GM19438 (cell line): ENCODE data around the gene GLS.

ENCODE experiments used
- ATAC-seq: cut with Tn5 transposase; IDR thresholded peaks from one replicate; pipeline ENCODE4 v1.9.1; 2021; ENCODE audit warnings: low read depth; ENCODE audit not compliant: unreplicated experiment

GLS gene

DNA sequence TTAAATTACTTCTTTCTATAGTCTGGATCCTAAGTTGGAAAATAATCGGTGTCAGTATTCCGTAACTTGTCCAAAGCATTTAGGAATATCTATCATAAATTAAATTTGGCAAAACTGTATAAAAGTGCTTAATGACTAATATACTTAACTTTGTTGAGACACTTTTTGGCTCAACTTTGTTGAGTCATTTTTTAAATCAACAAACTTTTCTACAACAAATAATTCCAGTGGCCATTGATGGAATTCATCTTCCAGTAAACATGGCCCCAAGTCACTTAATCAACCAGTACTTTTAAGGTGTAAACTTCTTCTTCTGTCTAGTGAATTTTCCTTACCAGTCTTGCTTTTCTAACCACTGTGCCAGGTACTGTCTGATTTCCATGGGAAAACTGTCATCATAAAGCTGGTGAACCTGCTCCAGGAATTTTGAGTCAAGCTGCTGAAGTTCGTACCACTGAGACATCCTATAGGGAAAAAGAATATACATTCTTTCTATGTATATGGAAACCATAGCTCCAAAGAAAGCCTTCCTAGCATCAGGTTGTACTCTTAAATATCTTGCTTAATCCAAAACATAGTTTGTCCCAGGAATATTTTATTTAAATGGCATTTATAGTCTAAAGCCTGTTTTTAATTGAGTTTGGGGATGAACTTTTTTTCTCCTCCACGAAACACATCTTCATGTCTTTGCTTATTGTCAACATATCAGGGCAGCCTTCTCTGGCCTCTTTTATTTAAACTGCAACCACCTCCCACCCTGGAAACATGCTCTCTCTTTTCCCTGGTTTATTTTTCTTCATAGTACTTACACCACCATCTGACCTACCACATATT lies 129.1 kb downstream of the GLS start:
- ATAC-seq = no peak

DNA sequence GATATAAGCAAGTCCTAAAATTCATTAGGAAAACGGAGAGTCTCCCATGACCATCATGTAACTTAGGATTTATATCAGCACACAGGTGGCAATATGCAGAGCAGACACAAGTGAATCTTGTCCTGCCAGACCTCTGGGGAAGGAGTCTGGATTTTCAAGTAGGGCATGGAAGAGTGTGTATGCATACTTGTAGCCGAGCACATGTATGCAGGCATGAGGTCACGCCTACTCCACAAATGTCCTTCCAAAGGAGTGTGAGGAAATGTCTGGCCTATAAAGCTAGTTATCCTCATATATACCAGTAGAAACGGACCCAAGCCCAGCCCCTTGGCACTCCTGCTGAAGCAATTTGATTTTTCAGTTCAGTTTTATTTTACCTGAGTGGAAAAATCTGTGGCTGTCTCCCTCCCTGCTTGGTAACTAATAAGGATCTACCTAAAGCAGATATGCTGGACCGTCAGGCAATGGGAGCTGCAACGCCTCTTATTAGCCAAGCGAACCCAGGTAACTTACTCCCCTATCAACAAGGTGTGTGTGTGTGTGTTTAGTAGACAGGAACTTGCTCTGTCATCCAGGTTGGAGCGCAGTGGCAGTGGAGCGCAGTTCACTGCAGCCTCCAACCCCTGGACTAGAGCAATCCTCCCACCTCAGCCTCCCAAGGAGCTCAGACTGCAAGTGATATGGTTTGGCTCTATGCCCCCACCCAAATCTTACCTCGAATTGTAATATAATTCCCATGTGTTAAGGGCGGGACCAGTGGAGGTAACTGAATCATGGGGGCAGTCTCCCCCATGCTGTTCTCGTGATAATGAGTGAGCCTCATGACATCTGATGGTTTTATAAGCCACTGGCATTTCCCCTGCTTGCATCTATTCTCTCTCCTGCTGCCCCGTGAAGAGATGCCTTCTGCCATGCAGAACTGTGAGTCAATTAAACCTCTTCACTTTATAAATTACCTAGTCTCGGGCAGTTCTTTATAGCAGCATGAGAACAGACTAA lies 130.6 kb downstream of the GLS start:
- no peak for ATAC-seq

DNA sequence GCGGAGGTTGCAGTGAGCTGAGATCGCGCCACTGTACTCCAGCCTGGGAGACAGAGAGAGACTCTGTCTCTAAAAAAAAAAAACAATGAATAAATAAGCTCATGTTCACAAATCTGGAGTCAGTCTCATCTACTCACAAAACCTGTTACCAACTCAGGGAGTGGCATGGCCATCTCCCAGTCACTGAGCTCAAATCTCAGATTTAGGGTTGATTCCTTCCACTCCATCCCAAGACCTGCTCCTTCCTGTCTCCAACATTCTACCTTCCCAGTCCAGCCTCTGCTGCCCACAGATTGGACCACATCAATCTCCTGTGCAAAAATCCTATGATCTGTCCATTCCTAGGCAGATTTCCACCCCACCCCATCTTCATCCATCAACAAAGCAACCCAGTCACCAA lies 131.7 kb downstream of the GLS start:
- ATAC-seq = no peak

DNA sequence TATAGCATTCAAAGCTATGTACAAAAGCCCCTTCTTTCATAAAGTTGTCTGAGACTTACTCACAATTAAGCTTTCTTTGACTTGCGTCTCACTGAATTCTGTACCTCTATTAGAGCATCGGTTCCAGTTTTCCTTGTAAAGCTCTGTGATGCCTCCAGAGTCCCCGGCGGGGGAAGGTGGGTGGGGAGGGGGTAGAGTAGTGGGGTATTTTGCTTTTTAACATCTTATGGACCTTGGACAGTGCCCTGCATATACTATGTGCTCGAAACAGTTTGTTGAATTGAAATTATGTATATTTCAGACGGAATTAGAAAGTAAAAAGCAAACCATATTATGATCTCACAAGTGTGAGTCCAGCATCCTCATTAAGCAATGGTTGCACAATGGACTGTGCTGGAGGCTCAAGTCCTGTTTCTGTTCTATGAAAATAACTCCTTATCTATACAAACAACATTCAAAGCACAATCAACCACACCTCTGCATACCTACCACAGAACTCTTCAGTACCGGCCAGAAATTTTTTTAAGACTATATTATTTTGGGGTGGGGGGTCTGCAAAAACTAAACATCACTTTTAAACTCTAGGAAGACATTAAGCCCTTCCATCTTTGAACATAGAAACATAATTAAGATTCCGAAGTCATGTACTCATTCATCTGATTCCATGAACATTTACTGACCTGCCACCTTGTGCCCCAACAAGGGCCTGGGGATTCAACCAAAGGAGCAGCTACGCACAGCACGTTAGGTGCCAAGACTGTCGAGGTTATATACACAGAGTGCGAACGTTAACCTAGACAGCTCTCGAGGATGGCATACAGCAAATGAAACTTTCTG lies 132.4 kb downstream of the GLS start:
- no peak for ATAC-seq

DNA sequence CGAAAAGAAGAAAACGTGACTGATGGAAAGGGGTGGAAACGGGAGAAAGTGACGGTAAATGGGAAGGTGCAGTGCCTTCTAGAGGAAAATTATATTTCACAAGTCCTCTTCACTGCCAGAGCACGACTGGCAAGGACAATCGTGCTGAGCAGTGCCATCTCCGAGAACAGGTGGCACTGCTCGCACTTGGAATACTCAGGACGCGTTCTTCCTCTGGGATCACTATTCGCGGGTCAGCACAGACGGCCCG lies 133.0 kb downstream of the GLS start:
- ATAC-seq = no peak

DNA sequence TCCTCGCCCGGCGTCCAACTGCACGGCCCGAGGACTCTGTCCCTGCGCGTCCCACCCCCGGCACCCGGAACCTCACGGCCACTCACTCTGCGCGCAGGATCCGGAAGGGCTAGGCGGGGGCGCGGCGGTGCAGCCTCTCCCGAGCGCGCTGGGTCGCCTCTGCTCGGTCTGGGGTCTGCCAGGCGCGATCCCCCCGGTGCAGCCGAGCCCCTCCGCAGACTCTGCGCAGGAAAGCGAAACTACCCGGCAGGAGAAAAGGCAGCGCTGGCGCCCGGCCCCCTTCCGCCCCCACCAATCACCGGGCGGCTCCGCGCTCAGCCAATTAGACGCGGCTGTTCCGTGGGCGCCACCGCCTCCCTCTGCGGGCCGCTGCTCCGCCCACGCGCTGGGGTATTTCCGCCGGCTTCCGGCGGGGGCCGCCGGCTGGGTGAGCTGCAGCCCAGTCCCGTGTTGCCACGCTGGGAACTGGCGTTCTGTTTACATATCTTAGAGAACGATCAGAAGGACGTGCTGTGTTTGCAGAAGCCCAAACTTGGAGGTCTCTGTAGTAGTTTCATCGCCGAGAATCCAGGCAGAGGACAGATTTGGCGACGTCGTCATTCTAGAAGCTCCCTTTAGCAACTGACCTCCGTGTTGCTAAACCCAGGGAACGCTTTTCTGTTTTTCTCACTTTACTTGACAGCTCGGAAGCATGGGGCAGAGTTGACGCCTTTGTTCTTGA lies 133.5 kb downstream of the GLS start, which contains the start of gene STAT1:
Gene STAT1, minus strand, starts transcription at position 240 of the 721 bp plus-strand sequence. CDS start 4,168 bp downstream, outside the sequence.
- peak; percentile 73 for ATAC-seq

DNA sequence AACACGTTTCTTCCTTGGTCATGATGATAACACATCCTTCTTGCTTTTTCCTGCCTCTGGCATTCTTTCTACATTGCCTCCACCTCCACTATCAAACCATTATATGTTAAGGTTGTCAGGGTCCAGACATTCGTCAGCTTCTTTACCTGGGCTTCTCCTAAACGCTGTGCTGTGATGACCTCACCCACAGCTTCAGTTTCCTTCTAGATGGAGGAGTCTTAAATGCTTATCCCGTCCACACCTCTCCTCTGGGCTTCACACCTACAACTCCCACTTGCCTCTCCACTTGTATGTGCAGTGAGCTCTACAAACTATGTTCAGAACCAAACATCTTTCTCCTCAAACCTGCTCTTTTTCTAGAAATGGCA lies 134.0 kb downstream of the GLS start:
- no peak for ATAC-seq
